ENCODE results near the gene ARSK. TPM values are rescaled to one million over a fixed set of nuclear protein-coding genes. Genes with fewer than 3 reads are reported as not detected.
"Not testable (repeated sequence)": the region's sequence is repeated elsewhere in the genome, so short reads cannot be mapped to it uniquely, and the experiment has no call there.

Gene ARSK
- total RNA-seq, 2 donors from 2014 or later, result 4.3 to 6.2 TPM

- intact Hi-C loops (cut with DNase I), result no loop called here
- H3K4me3 ChIP-seq, result no peak overlapping the region
- no peaks in the 10 kb centered on the region for H3K27me3 ChIP-seq
- 79 to 80% methylated on average over 3 of the region's 3 CpGs for WGBS, 2 donors
- TF ChIP-seq POLR2A (IDR thresholded peaks at IDR 0.05) (no peak), CTCF (IDR thresholded peaks at IDR 0.05) (no peak)
- H3K4me1 ChIP-seq, result peaks cover 33% of the 10 kb centered on the region
- no peaks in the 10 kb centered on the region for H3K9me3 ChIP-seq
- H3K36me3 ChIP-seq (replicated peaks in 1 of 2; ENCODE audit: insufficient read depth in 1 of 2, low read depth in 2 of 2), result no peaks in the 10 kb centered on the region
- ATAC-seq (no peak), DNase-seq (no peak)
- H3K27ac ChIP-seq, result no peak overlapping the region
Measured at GRCh38 chr5:95638632-95639031, 83.7 kb downstream of the ARSK start.

- Histone ChIP-seq H3K36me3 (replicated peaks in 1 of 2; ENCODE audit: insufficient read depth in 1 of 2, low read depth in 2 of 2) (no peaks in the 10 kb centered on the region), H3K4me1 (peaks cover 51% of the 10 kb centered on the region), H3K4me3 (no peak overlapping the region), H3K9me3 (no peaks in the 10 kb centered on the region), H3K27ac (peak overlapping the region; percentile 87 to 96 (median 91)), H3K27me3 (no peaks in the 10 kb centered on the region)
- ATAC-seq (peak; percentile 81), DNase-seq (peak; percentile 84 to 97 (median 88))
- intact Hi-C loops (cut with DNase I), result no loop called here
- TF ChIP-seq CTCF (IDR thresholded peaks at IDR 0.05) (peak in 1 of 7 experiments; percentile 15), POLR2A (IDR thresholded peaks at IDR 0.05) (peak; percentile 63 to 93 (median 91))
- WGBS, 2 donors, result 27 to 41% methylated on average over 5 of the region's 5 CpGs
Measured at GRCh38 chr5:95641741-95642220, 86.9 kb downstream of the ARSK start.

GRCh38 chr5:95643152-95643551 is 88.3 kb downstream of the ARSK start:
- Histone ChIP-seq H3K27ac (peak overlapping the region in 1 of 4 donors; percentile 87), H3K4me1 (peaks cover 64% of the 10 kb centered on the region), H3K4me3 (no peak overlapping the region), H3K27me3 (no peaks in the 10 kb centered on the region), H3K9me3 (no peaks in the 10 kb centered on the region), H3K36me3 (replicated peaks in 1 of 2; ENCODE audit: insufficient read depth in 1 of 2, low read depth in 2 of 2) (no peaks in the 10 kb centered on the region)
- 88 to 94% methylated on average over 7 of the region's 7 CpGs for WGBS, 2 donors
- intact Hi-C loops (cut with DNase I), result no loop called here
- TF ChIP-seq CTCF (IDR thresholded peaks at IDR 0.05), result no peak
- ATAC-seq, result no peak
- no peak for DNase-seq

GRCh38 chr5:95644351-95645042 is 89.6 kb downstream of the ARSK start:
- no peak for ATAC-seq
- Histone ChIP-seq H3K27ac (peak overlapping the region; percentile 57 to 97 (median 78)), H3K27me3 (no peaks in the 10 kb centered on the region), H3K9me3 (no peaks in the 10 kb centered on the region), H3K4me3 (no peak overlapping the region), H3K4me1 (peaks cover 75% of the 10 kb centered on the region), H3K36me3 (replicated peaks in 1 of 2; ENCODE audit: insufficient read depth in 1 of 2, low read depth in 2 of 2) (no peaks in the 10 kb centered on the region)
- intact Hi-C loops (cut with DNase I), result no loop called here
- TF ChIP-seq CTCF (IDR thresholded peaks at IDR 0.05) (peak; percentile 46 to 94 (median 79)), POLR2A (IDR thresholded peaks at IDR 0.05) (no peak)
- 7 to 10% methylated on average over 4 of the region's 4 CpGs for WGBS, 2 donors
- DNase-seq, result peak; percentile 61 to 75 (median 66)

DNA sequence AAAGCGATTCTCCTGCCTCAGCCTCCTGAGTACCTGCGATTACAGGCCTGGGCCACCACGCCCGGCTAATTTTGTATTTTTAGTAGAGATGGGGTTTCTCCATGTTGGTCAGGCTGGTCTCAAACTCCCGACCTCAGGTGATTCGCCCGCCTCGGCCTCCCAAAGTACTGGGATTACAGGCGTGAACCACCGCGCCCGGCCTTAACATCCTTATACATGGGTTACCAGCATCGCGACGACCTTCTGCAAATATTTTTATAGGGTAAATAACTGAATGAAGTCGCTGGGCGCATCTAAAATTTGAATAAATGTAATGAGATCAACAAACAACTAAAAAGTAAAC is 91.3 kb downstream of the ARSK start:
- H3K36me3 ChIP-seq (replicated peaks in 1 of 2; ENCODE audit: insufficient read depth in 1 of 2, low read depth in 2 of 2); intact Hi-C loops (cut with DNase I); DNase-seq; H3K27me3 ChIP-seq; H3K4me3 ChIP-seq; H3K9me3 ChIP-seq: not testable (repeated sequence)
- ATAC-seq, result peak; percentile 1
- Histone ChIP-seq H3K4me1 (peaks cover 81% of the 10 kb centered on the region), H3K27ac (peak overlapping the region; percentile 93 to 99 (median 96))
- WGBS, 2 donors, result 55 to 57% methylated on average over 17 of the region's 17 CpGs
